HFFc6 (cell line): ENCODE data around the gene MALAT1. TPM values are rescaled to one million over a fixed set of nuclear protein-coding genes. Genes with fewer than 3 reads are reported as not detected.
"Not testable (repeated sequence)": the region's sequence is repeated elsewhere in the genome, so short reads cannot be mapped to it uniquely, and the experiment has no call there.

ENCODE experiments used
- DNase-seq: peaks from one replicate; pipeline ENCODE4 v3.0.0-alpha.2; 2018
- H3K27ac Mint-ChIP-seq: 2 replicates; pipeline ENCODE4 v1.8.0; 2020; ENCODE audit warnings: mild to moderate bottlenecking, mixed read lengths
- H3K27me3 Mint-ChIP-seq: 2 replicates; pipeline ENCODE4 v1.8.0; 2021; ENCODE audit warnings: mild to moderate bottlenecking, moderate library complexity, mixed read lengths; ENCODE audit not compliant: insufficient read depth
- H3K36me3 Mint-ChIP-seq: 2 replicates; pipeline ENCODE4 v1.8.0; 2021; ENCODE audit warnings: low read depth, mixed read lengths
- H3K4me1 Mint-ChIP-seq: 2 replicates; pipeline ENCODE4 v1.8.0; 2020; ENCODE audit warnings: low read depth, mixed read lengths
- H3K4me3 Mint-ChIP-seq: 2 replicates; pipeline ENCODE4 v1.8.0; 2020; ENCODE audit warnings: mild to moderate bottlenecking, moderate library complexity, mixed read lengths
- H3K9me3 Mint-ChIP-seq: 2 replicates; pipeline ENCODE4 v1.8.0; 2020; ENCODE audit warnings: mild to moderate bottlenecking, mixed read lengths
- CTCF ChIP-seq: fragments of 200-600 bp; sonication (generic); IDR thresholded peaks from 2 replicates; pipeline ENCODE4 v1.5.0; 2021; ENCODE audit warnings: antibody characterized with exemption, mild to moderate bottlenecking
- total RNA-seq, 6 experiments: library from RNA; stranded (reverse); fragmentation: NEBNext Ultra II Directional; extraction: Animal tissue kit (Norgen Biotek cat#: 25700); gene quantifications; 2 replicates in 1 of 6; 3 replicates in 5 of 6; pipeline ENCODE4 v1.2.3, GENCODE V29; 2021

Gene MALAT1
- total RNA-seq, 6 experiments from 2014 or later: 3,136 to 4,087 (median 3,570) TPM

DNA sequence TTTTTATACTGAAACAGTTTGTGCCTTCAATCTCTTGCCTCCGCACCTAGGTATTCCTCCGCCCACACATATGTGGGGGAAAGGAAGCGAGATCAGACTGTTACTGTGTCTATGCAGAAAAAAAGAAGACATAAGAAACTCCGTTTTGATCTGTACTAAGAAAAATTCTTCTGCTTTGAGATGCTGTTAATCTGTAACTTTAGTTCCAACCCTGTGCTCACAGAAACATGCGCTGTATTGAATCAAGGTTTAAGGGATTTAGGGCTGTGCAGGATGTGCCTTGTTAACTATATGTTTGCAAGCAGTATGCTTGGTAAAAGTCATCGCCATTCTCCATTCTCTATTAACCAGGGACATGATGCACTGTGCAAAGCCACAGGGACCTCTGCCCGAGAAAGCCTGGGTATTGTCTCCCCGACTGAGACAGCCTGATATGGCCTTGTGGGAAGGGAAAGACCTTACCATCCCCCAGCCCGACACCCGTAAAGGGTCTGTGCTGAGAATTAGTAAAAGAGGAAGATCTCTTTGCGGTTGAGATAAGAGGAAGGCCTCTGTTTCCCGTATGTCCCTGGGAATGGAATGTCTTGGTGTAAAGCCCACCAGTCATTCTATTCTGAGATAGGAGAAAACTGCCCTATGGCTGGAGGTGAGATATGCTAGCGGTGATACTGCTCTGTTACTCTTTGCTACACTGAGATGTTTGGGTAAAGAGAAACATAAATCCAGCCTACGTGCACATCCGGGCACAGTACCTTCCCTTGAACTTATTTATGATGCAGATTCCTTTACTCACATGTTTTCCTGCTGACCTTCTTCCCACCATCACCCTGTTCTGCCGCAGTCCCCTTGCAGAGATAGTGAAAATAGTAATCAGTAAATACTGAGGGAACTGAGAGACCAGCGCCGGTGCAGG lies 24.1 kb downstream of the MALAT1 start:
- not testable (repeated sequence) for H3K36me3 Mint-ChIP-seq, DNase-seq, H3K4me1 Mint-ChIP-seq, H3K4me3 Mint-ChIP-seq, H3K27me3 Mint-ChIP-seq, H3K27ac Mint-ChIP-seq, H3K9me3 Mint-ChIP-seq

DNA sequence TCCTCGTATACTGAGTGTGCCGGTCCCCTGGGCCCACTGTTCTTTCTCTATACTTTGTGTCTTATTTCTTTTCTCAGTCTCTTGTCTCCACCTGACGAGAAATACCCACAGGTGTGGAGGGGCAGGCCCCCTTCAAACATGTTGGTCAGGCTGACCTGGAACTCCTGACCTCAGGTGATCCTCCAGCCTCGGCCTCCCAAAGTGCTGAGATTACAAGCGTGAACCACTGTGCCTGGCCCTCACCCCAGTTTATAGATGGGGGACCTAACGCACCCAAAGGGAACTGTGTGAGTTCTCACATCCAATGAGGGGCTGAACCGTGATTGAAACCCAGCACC lies 24.8 kb downstream of the MALAT1 start:
- not testable (repeated sequence) for H3K36me3 Mint-ChIP-seq, H3K27ac Mint-ChIP-seq, H3K27me3 Mint-ChIP-seq, H3K4me1 Mint-ChIP-seq, DNase-seq, H3K4me3 Mint-ChIP-seq, H3K9me3 Mint-ChIP-seq

DNA sequence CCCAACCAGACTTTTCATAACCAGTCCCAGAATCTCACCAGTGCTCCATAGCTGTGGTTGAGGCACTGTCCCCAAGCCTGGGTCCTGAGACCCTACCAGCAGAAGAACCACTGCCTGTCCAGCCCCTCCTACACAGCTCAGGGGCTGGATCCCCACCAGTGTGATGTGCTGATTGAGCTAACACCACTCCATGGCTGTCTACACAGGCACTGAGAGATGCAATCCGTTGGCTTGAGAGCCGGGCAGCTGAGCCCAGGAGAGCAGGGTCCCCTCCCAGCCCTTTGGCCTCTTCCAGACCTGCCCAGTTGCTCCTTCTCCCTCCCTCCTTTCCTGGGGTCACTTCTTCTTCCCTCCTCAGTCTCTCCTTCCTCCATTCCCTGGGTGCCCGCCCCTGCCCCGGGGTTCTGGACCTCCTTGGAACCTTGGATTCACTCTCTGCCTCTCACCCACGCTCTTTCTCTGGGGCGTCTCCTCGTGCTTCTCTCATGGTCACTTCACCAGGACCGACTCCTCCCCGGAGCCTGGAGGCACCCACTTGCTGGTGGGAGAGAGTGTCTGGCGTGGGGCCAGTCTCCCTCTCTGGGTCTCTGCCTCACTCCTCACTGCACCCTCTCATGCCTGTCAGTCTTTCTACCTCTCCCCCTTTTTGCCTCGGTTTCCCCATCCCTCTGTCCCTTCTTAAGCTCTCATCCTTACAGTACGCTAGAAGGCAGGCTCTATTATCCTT lies 25.3 kb downstream of the MALAT1 start:
- Mint-ChIP-seq H3K4me3 (peak overlapping the region; percentile 77), H3K4me1 (peaks cover 8% of the 10 kb centered on the region), H3K27me3 (peaks cover 2% of the 10 kb centered on the region), H3K27ac (peak overlapping the region; percentile 69), H3K36me3 (peaks cover 10% of the 10 kb centered on the region; the same call in 1 of the 2 replicates), H3K9me3 (peaks cover 4% of the 10 kb centered on the region; the same call in 1 of the 2 replicates)
- no peak for DNase-seq
- TF ChIP-seq CTCF: no peak

GRCh38 chr11:65524741-65525545 lies 26.1 kb downstream of the MALAT1 start, which contains the start of gene SCYL1:
SCYL1 (plus strand) TSS chr11:65525083; CDS start chr11:65525154, 71 bp downstream.
- peak within 1 kb of the TSS; percentile 80 for H3K27ac Mint-ChIP-seq
- peaks cover 4% of the 10 kb centered on the region; the same call in 1 of the 2 replicates for H3K9me3 Mint-ChIP-seq
- H3K4me1 Mint-ChIP-seq: peaks cover 8% of the 10 kb centered on the region
- DNase-seq: peak; percentile 41
- TF ChIP-seq CTCF: no peak
- peak within 1 kb of the TSS; percentile 96 for H3K4me3 Mint-ChIP-seq
- H3K36me3 Mint-ChIP-seq: peaks cover 13% of the 10 kb centered on the region
- H3K27me3 Mint-ChIP-seq: peaks cover 2% of the 10 kb centered on the region

- Mint-ChIP-seq H3K4me1 (peaks cover 8% of the 10 kb centered on the region), H3K36me3 (peaks cover 18% of the 10 kb centered on the region), H3K27me3 (peaks cover 2% of the 10 kb centered on the region), H3K4me3 (peak overlapping the region; percentile 96), H3K27ac (peak overlapping the region; percentile 80), H3K9me3 (peaks cover 4% of the 10 kb centered on the region; the same call in 1 of the 2 replicates)
- no peak for DNase-seq
- TF ChIP-seq CTCF: no peak
These were observed 27.0 kb downstream of the MALAT1 start for GRCh38 chr11:65525546-65526480.
